Suprapubic skin (tissue), 4 donors: ENCODE data around the gene GYPC. TPM values are rescaled to one million over a fixed set of nuclear protein-coding genes. Genes with fewer than 3 reads are reported as not detected.

Experiments used
- DNase-seq, 2 donors: peaks; one replicate each; pipeline ENCODE4 v3.0.0-alpha.2; 2019; ENCODE audit warnings: low spot score in 2 of 2
- H3K27ac ChIP-seq: fragments of 200-600 bp; sonication (generic); one replicate; pipeline ENCODE4 v1.5.1; 2019
- H3K27me3 ChIP-seq: fragments of 200-600 bp; sonication (generic); one replicate; pipeline ENCODE4 v1.5.1; 2019
- H3K36me3 ChIP-seq: fragments of 200-600 bp; sonication (generic); one replicate; pipeline ENCODE4 v1.5.1; 2019
- H3K4me1 ChIP-seq: fragments of 200-600 bp; sonication (generic); one replicate; pipeline ENCODE4 v1.5.1; 2019
- H3K4me3 ChIP-seq: fragments of 200-600 bp; sonication (generic); one replicate; pipeline ENCODE4 v1.5.1; 2019; ENCODE audit warnings: mild to moderate bottlenecking
- H3K9me3 ChIP-seq: fragments of 200-600 bp; sonication (generic); one replicate; pipeline ENCODE4 v1.5.1; 2019
- CTCF ChIP-seq, 2 donors: fragments of 200-600 bp in 1 of 2; fragments of 450-650 bp in 1 of 2; sonication (generic) in 1 of 2; IDR thresholded peaks; one replicate each; pipeline ENCODE4 v1.5.1; 2016 to 2019; ENCODE audit warnings: antibody characterized with exemption in 2 of 2, mild to moderate bottlenecking in 1 of 2, moderate library complexity in 1 of 2
- EP300 ChIP-seq: sonication (generic); formaldehyde crosslinking; IDR thresholded peaks from one replicate; pipeline ENCODE4 v1.6.1; 2017; ENCODE audit warnings: antibody characterized with exemption
- POLR2A ChIP-seq, 2 donors: fragments of 450-650 bp; IDR thresholded peaks; one replicate each; pipeline ENCODE4 v1.6.1; 2017; ENCODE audit warnings: antibody characterized with exemption in 2 of 2, mild to moderate bottlenecking in 2 of 2, moderate library complexity in 2 of 2
- POLR2AphosphoS5 ChIP-seq, 3 donors: sonication (generic); formaldehyde crosslinking; IDR thresholded peaks; one replicate each; pipeline ENCODE4 v1.6.1; 2017; ENCODE audit warnings: antibody characterized with exemption in 3 of 3
- WGBS: methylation state at CpG from one replicate; pipeline ENCODE4 v1.1.5; 2018; 5-methylcytosine and 5-hydroxymethylcytosine counted together
- total RNA-seq, 4 donors: library from RNA; depleted of rRNA; stranded (reverse); fragments of >200 nt; gene quantifications; one replicate each; pipeline ENCODE4 v1.1.0, GENCODE V29; 2016

The GYPC gene
- total RNA-seq, 4 donors from 2014 or later, result 21.3 to 43.7 (median 32.1) TPM

GRCh38 chr2:126664639-126665038 is 8.7 kb downstream of the GYPC start:
- TF ChIP-seq EP300 (no peak), POLR2A (IDR thresholded peaks at IDR 0.05) (no peak), POLR2AphosphoS5 (IDR thresholded peaks at IDR 0.05) (no peak), CTCF (IDR thresholded peaks at IDR 0.05) (no peak)
- Histone ChIP-seq H3K4me3 (no peak overlapping the region), H3K36me3 (no peaks in the 10 kb centered on the region), H3K9me3 (no peaks in the 10 kb centered on the region), H3K27me3 (no peaks in the 10 kb centered on the region), H3K27ac (no peak overlapping the region), H3K4me1 (peaks cover 34% of the 10 kb centered on the region)
- 76% methylated on average over 2 of the region's 2 CpGs for WGBS
- DNase-seq, result no peak

DNA sequence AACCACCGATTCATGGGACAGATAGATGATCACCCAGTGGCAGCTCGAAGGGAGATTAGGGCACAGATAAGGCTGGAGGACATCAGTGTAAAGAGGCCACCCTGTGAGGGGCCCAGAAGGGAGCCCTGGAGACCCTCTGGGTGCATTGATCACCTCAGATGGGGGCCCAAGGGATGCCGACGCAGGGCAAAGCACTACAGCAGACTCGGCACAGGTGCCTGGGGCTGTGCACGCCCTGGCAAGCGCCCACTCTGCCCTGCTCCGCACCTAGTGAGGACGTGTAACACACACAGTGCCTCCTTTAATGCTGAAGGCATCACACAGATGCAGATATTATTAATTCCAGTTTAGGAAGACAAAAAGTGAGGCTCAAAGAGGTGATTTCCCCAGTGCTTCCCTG is 9.5 kb downstream of the GYPC start:
- no peak overlapping the region for H3K4me3 ChIP-seq
- H3K27me3 ChIP-seq, result no peaks in the 10 kb centered on the region
- no peaks in the 10 kb centered on the region for H3K9me3 ChIP-seq
- H3K36me3 ChIP-seq, result no peaks in the 10 kb centered on the region
- DNase-seq, result no peak
- H3K27ac ChIP-seq, result no peak overlapping the region
- WGBS, result 63% methylated on average over 8 of the region's 9 CpGs
- TF ChIP-seq POLR2A (IDR thresholded peaks at IDR 0.05), result no peak
- no peak for TF ChIP-seq EP300
- TF ChIP-seq CTCF (IDR thresholded peaks at IDR 0.05), result no peak
- no peak for TF ChIP-seq POLR2AphosphoS5 (IDR thresholded peaks at IDR 0.05)
- peaks cover 32% of the 10 kb centered on the region for H3K4me1 ChIP-seq

DNA sequence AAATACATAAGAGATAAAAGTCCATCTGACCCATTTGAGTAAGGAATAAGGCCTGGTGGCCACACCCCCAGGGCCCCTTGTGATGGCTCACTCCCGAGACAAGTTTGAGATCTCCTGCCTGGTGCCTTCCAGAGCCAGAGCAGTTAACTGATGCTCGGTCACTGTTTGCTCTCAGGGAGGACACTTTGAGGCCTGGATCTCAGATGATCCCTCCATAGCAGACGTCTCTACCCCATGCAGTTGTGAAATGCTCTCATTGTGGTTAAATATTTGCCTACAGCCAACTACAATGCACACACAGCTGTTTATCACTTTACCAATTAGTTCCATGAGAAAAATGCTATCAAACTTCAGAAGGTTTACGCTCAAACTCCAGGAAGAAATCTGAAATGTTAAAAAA is 12.3 kb downstream of the GYPC start:
- H3K27me3 ChIP-seq, result no peaks in the 10 kb centered on the region
- no peaks in the 10 kb centered on the region for H3K9me3 ChIP-seq
- no peak overlapping the region for H3K27ac ChIP-seq
- TF ChIP-seq POLR2AphosphoS5 (IDR thresholded peaks at IDR 0.05) (no peak), CTCF (IDR thresholded peaks at IDR 0.05) (no peak), POLR2A (IDR thresholded peaks at IDR 0.05) (no peak), EP300 (no peak)
- H3K4me1 ChIP-seq, result peaks cover 25% of the 10 kb centered on the region
- peak in 1 of 2 donors; percentile 10 for DNase-seq
- H3K36me3 ChIP-seq, result no peaks in the 10 kb centered on the region
- WGBS, result 76% methylated on average over 4 of the region's 4 CpGs
- H3K4me3 ChIP-seq, result no peak overlapping the region

GRCh38 chr2:126669772-126670171 is 13.8 kb downstream of the GYPC start:
- H3K27me3 ChIP-seq, result no peaks in the 10 kb centered on the region
- peak in 1 of 2 donors; percentile 25 for DNase-seq
- peaks cover 15% of the 10 kb centered on the region for H3K4me1 ChIP-seq
- H3K36me3 ChIP-seq, result no peaks in the 10 kb centered on the region
- WGBS, result 65% methylated on average over 4 of the region's 6 CpGs
- H3K4me3 ChIP-seq, result no peak overlapping the region
- peak overlapping the region; percentile 14 for H3K27ac ChIP-seq
- TF ChIP-seq EP300, result no peak
- no peak for TF ChIP-seq POLR2A (IDR thresholded peaks at IDR 0.05)
- no peak for TF ChIP-seq POLR2AphosphoS5 (IDR thresholded peaks at IDR 0.05)
- TF ChIP-seq CTCF (IDR thresholded peaks at IDR 0.05), result no peak
- H3K9me3 ChIP-seq, result no peaks in the 10 kb centered on the region

- Histone ChIP-seq H3K36me3 (no peaks in the 10 kb centered on the region), H3K27ac (no peak overlapping the region), H3K4me3 (no peak overlapping the region), H3K27me3 (no peaks in the 10 kb centered on the region), H3K4me1 (peaks cover 7% of the 10 kb centered on the region), H3K9me3 (peaks cover 8% of the 10 kb centered on the region)
- DNase-seq, result no peak
- WGBS, result 90% methylated on average over 6 of the region's 7 CpGs
- TF ChIP-seq POLR2AphosphoS5 (IDR thresholded peaks at IDR 0.05), result no peak
- no peak for TF ChIP-seq CTCF (IDR thresholded peaks at IDR 0.05)
- TF ChIP-seq EP300, result no peak
- TF ChIP-seq POLR2A (IDR thresholded peaks at IDR 0.05), result no peak
Measured at GRCh38 chr2:126671488-126671887, 15.5 kb downstream of the GYPC start.
